DMS53 (cell line): Measurements from ENCODE around the gene MX1.

ENCODE experiments used
- DNase-seq: peaks from one replicate; lab custom pipeline; 2025; lab: John Stamatoyannopoulos, UW

MX1 gene

DNA sequence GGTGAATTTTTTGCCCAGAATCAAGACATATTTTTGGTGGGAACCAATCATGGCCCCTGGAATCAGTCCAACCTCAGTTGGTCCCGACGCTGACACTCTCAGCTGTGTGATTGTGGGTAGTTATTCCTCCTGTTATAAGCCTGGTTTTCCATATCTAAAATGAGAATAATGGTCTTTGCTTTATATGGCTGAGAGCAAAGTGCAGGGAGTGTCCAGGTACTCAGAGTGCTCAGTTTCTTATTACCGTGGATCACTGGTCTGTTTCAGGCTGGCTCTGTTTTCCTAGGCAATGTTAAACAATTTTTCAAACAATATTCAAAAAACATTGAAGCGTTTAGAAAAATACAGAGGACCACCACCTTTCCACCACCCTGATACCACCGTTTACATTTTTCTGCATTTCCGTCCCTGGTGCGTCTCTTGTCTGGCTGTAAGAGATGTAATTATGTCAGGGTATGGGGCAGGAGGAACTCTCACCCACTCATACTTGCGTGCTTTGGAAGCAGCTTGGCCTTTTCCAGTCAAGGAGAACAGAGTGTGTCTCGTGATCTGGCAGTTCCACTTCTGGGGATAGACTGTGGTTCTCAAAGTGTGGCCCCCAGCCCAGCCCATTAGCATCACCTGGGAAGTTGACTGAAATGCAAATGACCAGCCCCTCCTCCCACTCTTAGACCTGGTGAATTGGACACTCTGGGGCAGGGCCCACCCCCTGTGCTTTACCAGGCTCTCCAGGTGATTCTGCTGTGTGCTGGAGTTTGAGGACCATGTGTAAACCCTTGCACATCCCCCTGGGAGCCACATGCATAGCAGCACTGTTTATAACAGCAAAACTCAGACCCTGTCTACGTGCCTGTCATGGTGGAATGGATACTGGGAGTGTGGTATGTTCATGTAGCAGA, 6.8 kb downstream of the MX1 start:
- no peak for DNase-seq

DNA sequence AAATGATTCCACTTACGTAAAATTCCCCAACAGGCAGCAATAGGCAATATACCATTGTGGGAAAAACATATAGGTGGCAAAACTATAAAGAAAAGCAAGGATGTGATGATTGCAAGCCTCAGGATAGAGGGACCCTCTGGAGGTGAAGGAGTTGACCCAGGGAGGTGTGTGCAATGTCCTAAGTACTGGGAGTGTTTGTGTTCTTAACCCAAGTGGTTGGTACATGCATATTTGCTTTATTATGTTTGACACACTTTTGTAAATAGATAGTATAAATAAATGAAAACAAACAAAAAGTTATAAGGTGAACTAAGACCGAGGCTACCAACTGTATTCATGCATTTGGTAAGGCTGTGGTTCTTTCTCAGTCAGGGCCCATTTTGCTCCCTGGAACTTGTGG, 7.5 kb downstream of the MX1 start:
- no peak for DNase-seq

DNA sequence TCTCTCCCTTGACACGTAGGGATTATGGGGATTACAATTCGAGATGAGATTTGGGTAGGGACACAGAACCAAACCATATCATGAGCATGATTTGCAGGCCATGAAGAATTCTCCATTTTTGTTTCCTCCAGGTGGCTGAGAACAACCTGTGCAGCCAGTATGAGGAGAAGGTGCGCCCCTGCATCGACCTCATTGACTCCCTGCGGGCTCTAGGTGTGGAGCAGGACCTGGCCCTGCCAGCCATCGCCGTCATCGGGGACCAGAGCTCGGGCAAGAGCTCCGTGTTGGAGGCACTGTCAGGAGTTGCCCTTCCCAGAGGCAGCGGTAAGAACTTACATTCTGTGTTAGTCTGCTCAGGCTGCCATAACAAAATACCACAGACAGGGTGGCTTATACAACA, 9.7 kb downstream of the MX1 start:
- DNase-seq, result no peak

DNA sequence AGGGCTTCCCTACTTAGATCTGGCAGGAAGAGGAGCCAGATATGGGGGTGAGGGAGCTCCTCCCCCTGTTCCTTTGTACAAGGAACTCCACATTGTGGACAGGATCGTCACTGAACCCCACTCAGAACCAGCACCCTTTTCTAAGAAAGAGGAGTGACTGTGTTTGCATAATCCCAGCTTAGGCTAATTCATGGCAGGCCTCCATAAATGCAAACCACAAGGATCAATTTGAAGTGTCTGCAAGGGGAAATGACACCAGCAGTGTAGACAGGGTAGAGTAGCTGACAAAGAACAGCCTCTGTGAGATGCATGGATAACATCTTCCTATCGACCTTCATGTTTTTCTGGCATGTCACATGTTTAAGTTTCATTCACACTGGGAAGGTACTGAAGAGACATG, 11.7 kb downstream of the MX1 start:
- no peak for DNase-seq

DNA sequence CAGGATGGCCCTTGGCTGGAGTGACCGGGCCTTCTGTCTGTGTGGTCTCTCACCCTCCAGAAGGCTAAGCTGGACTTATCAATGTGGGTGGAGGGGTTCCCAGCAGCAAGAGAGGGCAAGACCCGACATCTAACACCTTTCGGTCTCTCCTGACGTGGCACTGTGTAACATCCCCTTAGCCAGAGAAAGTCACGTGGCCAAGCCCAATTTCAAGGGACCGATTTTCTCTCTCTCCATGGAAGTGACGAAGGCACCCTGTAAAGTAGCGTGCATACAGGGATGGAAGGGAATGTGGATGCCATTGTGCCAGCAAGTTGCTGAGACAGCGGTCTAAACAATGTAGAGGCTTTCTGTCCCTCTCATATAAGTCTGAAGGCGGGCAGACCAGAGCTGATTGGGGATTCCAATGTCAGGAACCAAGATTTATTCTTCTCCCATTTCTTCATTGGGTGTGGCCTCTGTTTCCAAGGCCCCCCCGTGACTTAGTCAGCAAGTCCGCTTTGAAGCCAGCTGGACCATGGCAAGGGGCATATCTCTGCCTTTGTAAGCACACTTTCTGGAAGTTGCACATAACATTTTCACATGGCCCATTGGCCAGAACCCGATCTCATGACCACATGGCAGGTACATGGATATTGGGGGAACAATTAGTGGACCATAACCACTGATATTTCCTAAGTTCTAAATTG, 12.5 kb downstream of the MX1 start:
- no peak for DNase-seq

DNA sequence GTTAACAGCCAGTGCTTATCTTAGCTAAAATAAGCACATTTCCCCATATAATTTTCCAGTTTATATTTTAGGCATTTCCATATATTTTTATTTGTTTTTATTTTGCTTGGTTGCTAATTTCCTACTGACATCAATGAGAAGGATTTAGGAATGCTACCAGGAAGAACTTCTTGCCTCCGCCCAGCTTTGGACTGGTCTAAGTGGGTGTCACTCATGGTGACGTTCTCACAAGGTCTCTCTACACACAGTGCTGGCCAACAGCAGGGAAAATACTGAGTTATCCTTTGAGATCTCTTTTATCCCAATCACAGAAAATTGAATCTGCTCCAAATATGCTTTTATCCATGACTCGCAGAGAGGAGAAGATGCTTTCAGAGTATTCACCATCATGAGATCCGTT, 13.2 kb downstream of the MX1 start:
- no peak for DNase-seq

DNA sequence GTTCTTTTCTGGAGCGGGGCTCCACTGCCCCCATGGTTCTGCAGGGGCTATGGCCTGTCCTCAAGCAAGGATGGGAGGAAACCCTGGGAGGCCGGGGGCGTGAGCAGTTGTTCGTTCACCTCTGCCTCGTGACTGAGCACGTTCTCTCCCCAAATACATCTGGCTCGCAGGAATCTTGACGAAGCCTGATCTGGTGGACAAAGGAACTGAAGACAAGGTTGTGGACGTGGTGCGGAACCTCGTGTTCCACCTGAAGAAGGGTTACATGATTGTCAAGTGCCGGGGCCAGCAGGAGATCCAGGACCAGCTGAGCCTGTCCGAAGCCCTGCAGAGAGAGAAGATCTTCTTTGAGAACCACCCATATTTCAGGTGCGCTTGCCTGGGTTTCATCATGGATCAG, 15.5 kb downstream of the MX1 start:
- DNase-seq, result no peak

DNA sequence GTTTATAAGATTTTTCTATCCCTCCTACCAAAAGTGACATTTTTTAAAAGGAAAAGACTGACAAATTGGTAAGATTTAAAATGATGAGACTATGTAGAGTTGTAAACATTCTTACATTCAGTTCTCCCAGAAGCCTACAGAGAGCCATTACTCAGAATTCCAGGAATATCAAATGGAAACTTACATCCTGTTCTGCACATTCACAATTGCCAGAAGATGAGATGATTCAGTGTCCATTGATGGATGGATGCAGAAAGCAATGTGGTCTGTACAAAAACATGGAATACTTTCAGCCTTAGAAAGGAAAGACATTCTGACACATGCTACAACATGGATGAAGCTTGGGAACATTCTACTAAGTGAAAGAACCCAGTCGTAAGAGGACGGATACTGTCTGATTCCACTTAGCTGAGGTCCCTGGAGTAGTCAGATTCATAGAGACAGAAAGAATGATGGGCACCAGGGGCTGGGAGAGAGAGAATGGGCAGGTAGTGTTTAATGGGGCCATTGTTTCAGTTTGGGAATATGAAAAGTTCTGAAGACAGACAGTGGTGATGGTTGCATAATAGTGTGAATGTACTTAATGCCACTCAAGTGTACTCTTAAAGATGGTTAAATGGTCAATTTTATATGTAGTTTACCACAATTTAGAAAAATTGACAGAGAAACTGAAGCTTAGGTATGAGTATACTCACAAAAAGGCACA, 16.6 kb downstream of the MX1 start:
- DNase-seq, result no peak

DNA sequence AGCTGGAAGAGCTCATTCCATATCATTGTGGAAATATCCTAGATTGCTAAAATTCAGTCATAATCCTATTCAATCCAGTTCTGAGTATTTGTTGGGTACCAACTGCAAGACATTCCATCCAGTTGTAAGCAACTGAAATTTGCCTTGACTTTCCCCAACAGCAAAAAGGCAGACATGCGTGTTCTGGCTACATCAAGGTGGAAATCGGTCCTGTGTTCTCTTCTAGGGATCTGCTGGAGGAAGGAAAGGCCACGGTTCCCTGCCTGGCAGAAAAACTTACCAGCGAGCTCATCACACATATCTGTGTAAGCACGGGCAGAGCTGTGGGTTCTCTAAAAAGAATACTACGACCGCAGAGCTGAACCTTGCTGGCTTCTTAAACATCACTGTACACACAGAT, 17.5 kb downstream of the MX1 start:
- no peak for DNase-seq

DNA sequence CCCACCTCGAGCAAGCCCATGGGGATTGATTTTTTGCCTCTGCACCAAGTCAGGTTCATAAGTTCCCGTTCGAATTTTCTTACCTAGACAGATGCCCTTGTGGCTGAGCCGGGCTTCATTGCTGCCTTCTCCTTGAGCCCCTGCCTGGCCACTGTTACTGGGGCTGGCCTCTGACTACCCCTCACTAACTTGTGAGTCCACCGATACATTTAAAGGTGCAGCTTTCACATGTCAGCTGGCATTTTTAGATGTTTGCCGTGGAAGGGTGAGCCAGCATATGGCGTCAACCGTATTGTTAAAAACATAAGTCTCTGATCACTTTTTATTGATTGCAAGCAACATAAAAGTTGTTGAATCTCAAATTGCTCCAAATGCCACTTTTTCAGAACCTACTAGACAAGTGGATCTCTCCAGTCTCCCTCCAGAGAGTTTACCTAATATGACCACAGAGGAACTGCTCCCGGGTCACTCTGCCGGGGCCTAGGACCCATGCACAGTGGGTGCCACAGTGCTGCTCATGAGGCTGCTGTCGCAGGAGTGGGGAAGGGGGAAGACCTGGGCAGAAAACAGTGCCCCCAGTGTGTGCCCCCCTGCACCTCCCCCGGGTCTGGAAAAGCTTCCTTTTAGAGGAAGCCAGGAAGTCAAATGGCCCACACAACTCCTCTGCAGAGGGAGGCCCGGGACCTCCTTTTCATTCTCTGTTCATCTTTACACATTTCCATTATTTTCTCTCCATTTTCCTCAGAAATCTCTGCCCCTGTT, 18.8 kb downstream of the MX1 start:
- no peak for DNase-seq

DNA sequence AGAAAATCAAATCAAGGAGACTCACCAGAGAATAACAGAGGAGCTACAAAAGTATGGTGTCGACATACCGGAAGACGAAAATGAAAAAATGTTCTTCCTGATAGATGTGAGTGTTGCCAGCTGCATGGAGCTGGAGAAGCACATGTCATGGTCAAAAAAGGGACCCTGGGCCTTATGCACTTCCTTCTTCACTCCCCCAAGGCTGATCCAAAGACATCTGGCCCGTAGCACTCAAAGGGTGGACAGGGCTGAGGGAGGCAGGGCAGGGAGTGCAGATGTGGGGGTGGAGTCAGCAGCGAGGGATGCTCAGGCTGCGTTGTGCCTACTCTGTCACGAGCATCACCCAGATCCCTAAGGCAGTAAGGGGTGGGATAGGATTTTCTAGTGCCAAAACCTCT, 19.4 kb downstream of the MX1 start:
- DNase-seq, result no peak

DNA sequence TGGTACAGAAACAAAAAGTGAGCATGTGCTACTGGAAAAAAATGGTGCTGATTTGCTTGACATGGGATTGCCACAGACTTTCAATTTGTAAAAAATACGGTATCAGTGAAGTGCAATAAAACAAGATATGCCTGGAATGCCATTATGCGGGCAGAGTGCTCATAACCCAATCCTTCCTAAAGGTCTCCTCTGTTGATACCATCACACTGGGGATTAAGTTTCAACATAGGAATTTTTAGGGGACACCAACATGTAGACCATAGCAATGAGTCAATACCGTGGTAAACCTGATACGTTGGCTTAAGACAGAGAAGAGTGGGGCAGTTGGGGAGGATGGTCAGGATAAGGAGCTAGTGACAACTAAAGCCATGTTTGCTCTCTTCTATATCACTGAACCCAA, 20.5 kb downstream of the MX1 start:
- no peak for DNase-seq

DNA sequence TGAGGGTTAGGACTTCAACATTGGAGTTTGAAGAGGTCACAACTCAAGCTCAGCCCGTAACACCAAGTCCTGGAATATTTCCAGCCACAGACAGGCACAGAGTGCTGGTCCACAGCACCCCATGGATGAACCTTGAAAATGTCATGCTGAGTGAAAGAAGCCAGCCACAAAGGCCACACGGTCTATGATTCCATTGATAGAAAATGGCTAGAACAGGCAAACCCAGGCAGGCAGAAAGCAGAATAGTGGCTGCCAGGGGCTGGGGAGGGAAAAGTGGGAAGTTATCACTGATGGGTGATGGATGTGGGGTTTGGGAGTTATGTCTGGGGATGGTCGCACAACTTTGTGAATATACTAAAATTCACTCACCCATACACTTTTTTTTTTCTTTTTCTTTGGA, 21.3 kb downstream of the MX1 start:
- no peak for DNase-seq

DNA sequence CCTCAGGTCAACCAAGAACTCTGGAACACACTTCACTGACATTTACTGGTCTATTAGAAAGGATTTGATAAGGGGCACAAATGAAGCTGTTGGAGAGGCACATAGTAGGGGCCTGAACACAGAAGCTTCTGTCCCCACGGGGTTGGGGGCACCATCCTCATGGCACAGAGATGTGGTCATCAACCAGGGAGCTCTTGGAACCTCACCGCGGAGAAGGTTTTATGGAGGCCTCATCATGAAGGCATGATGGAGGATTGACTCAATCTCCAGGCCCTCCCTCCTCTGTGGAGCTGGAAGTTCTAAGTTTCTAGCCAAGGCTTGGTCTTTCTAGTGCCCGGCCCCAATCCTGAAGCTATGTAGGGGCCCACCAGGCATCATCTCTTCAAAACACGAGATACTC, 23.6 kb downstream of the MX1 start:
- no peak for DNase-seq

DNA sequence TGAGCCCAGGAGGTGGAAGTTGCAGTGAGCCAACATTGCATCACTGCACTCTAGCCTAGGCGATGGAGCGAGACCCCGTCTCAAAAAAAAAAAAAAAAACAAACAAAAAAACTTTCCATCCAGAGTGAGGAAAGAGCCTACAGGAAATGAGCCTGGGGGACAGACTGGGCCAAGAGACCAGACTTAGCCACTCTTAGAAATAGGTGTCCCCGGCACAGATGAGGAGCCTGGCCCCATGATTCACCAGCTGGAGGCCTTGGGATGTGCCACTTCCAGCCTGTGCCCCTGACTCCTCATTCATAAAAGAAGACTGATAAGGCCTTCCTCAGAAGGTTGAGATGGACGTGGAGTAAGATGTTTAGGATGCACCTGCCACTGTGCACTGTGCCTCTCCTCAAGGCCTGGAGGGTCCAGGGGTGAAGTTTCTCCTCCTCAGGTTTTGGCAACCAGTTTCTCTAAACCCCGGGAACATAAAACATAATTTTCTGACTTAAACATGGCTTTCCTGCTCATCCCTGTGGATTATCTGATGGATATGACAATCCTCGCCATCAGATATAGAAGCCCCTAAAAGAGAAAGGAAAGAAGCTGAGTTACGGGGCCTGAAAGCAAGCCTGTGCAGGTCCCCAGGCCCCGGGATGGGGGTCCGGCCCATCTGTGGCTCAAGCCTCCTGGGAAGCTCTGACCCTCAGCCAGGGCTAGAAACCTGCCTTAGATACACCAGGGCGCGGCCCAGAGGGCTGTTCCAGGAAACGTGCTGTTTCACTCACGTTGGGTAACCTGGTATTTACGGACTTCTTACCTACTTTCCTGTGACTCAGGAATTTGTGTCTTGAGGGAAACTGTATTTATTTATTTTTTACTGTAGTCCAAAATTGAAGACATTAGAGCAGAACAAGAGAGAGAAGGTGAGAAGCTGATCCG, 26.0 kb downstream of the MX1 start:
- DNase-seq, result no peak

DNA sequence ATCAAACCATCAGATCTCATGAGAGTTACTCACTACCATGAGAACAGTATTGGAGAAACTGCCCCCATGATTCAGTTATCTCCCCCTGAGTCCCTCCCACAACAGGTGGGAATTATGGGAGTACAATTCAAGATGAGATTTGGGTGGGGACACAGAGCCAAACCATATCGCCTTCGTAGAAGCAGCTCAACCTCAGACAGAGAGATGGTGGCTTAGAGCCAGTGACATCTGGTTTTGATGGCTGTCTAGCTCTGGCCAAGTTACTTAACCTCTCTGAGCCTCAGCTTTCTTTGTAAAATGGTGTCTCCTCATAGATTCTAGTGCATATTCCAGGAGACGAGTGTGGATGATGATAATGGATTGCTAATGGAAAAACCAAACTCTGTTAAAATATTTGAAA, 27.2 kb downstream of the MX1 start:
- DNase-seq, result no peak

DNA sequence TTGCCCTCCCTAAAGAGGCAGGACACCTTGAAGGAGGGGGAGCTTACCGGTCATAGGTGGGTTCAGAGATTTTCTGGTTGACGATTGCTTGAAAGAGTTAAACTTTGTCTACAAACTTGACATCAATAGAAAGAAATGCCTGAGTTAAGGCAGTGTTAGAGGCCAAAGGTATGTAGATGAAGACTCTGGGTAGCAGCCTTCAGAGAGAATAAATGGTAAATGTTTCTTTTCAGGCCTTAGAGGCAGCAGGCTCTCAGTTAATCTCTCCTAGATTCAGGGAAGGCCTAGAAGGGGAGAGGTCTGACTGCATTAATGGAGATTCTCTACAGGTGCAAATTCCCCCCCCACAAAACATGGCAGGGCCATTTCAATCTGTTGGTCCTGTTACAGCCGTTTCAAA, 27.7 kb downstream of the MX1 start:
- DNase-seq, result no peak

DNA sequence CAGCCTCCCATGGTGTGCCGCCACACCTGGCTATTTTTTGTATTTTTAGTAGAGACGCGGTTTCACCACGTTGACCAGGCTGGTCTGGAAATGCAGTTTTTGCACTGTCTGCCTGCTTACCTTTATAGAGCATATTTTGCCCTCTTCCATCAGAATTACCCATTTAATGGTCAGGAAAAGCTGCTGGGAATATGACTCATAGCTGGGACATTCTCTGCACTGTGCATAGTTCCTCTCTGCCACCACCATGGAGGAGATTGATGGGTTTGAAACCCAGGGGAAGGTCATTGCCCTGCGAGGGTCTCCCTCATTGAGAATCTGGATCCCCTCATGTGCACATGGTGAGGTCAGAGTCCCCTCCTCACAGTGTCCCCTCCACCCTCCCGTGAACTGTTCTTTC, 32.1 kb downstream of the MX1 start:
- no peak for DNase-seq

DNA sequence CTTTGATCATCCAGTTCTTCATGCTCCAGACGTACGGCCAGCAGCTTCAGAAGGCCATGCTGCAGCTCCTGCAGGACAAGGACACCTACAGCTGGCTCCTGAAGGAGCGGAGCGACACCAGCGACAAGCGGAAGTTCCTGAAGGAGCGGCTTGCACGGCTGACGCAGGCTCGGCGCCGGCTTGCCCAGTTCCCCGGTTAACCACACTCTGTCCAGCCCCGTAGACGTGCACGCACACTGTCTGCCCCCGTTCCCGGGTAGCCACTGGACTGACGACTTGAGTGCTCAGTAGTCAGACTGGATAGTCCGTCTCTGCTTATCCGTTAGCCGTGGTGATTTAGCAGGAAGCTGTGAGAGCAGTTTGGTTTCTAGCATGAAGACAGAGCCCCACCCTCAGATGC, 32.5 kb downstream of the MX1 start:
- DNase-seq, result no peak

DNA sequence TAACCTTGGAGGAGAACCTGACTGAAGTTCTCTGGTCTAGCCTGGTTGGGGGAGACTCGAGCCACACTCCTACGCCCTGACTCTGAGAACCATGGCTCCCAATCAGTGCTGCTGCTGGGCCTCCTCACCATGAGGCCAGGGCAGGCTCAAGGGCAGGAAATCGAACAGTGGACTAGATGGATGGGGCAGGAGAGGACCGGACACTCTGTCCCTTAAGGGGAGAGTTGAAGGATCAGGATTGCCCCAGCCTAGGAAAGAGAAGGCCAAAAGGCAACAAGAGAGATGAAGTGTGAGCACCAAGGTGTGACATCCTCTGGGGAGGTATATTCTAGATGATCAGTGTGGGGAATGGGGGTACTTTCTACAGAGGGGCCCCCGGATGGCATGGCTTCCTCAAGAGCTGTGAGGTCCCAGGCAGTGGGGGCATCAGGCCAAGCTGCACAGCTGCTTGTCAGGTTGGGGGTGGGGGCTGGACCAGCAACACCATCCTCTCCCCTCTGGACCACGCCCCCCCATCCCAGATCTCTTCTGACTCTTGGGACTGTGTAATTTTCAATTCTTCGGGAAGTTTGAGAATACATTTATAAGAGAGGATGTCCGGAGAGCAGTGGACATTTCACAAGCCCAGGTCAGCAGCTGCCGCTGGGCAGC, 34.0 kb downstream of the MX1 start:
- DNase-seq, result no peak
